GM18907 (cell line): ENCODE data around the gene SCYGR6.
"Not testable (repeated sequence)": the region's sequence is repeated elsewhere in the genome, so short reads cannot be mapped to it uniquely, and the experiment has no call there.

Experiments used
- ATAC-seq: cut with Tn5 transposase; IDR thresholded peaks from one replicate; pipeline ENCODE4 v1.9.1; 2021; ENCODE audit warnings: mild to moderate bottlenecking, moderate library complexity; ENCODE audit not compliant: unreplicated experiment

The SCYGR6 gene, protein sequence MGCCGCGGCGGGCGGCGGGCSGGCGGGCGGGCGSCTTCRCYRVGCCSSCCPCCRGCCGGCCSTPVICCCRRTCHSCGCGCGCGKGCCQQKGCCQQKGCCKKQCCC

DNA sequence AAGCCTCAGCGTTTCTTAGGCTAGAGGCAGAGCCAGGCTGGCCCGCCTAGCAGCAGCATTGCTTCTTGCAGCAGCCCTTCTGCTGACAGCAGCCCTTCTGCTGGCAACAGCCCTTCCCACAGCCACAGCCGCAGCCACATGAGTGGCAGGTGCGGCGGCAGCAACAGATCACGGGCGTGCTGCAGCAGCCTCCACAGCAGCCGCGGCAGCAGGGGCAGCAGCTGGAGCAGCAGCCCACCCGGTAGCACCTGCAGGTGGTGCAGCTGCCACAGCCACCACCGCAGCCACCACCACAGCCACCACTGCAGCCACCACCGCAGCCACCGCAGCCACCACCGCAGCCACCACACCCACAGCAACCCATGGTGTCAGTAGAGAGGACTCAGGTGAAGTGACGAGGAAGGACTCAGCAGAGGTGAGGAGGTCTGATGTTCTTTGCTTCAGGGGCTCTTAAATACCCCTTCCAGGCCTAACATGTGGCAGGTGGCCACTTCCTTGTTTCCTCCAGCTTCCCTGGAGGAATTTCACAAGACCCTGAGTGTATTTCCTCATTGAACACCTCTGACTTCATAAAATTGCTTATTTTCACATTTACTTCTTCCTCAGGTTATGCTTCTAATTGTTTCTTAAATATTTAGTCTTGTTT lies at the start of gene SCYGR6:
TSS of gene SCYGR6 (minus strand) at position 364 of the 646 bp plus-strand sequence. CDS start at position 364, 0 bp downstream.
- ATAC-seq = no peak

DNA sequence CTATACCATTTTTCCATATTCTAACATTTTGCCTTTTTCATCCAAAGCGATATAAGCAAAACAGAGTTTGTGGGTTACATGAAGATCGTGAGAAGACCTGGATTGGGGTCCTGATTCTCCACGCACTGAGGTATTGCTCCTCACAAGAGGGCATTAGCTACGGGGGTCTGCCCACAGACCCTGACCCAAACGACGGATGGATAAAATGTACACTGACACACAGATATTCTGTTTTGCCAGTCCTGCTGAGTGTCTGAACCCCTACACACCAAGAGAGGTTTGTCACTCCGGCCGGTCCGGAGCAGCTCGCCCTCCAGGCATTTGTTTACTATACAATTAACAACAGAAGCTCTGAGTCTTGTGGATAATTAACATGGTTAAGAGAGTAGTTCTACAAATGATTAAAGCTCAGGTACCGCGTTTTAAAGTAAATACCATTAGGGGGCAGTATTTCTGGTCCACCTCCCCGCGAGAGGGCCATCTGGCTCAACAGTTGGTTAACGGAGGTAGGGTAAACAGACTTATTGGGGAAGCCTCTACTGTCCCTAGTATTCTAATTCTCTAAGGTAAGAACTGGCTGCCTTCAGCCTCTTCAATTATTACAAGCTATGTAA lies 49.6 kb upstream of the SCYGR6 start:
- no peak for ATAC-seq

DNA sequence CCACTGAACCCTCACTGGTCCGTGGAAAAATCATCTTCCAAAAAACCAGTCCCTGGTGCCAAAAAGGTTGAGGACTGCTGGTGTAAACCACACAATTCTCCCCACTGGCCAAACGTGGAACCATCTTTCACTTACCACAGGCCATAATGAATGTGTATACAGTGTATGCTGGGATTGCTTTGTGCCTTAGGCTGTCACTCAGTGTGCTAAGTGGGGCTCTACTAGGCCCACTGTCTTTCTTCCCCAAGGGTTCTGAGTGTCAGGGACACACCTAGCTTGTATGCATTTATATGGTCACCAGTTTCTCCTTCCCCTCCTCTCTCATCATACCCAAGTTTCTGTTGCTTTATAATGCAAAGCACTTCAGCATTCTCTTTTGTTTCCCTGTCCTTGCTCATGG lies 48.4 kb upstream of the SCYGR6 start:
- ATAC-seq = no peak

DNA sequence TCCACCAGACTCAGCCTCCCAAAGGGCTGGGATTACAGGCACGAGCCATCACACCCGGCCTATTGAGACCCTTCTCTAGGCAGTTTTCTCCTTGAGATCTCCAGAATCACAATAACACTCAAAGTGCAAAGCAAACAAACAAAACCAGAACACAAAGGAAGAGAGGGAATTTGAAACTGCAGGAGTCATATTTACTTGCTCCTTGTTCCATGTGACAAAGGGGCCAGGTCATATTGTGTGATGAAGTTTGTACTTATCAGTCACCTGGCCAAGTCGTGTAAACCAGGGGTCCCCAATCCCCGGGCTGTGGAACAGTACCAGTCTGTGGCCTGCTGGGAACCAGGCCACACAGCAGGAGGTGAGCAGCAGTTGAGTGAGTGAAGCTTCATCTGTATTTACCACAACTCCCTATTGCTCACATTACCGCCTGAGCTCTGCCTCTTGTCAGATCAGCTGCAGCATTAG lies 47.7 kb upstream of the SCYGR6 start:
- no peak for ATAC-seq

DNA sequence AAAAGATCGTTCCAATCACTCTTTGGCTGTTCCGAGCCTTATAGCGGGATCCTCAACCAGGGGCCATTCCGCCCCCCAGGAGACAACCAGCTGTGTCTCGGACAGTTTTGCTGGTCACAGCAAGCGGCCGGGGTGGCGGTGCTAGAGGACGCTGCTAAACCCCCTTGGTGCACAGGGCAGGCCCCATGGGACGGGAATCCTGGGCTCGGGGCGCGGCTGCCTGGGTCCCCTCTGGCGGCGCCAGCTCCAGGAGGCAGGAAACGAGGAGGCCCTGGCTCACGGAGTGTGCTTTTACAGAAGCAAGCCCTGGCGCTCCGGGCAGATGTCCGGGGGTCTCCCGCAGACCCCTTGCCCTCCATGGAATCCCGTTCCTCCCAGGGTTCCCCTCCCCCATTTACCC lies 43.3 kb upstream of the SCYGR6 start:
- no peak for ATAC-seq

DNA sequence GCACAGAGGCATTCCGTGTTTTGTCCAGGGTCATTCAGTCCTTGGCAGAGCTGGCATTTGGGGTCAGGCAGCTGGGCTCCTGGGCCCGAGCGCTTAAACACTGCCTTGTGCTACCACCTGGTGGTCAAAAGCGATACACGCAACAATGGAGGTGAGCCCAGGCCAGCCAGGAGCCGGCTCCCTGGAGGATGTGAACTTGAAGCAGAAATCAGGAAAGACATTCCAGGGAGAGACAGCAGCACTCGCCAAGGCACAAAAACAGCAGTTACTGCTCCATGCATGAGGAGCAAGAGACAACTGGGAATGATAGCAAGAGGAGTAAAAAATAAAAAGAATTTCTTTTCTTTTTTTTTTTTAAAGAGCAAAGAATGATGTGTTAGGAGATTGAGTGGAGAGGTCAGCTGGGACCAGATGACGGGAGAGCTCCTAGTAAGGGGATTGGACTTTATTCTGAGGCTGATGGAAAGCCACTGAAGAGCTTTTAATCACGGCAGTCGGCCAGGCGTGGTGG lies 41.9 kb upstream of the SCYGR6 start:
- ATAC-seq = peak; percentile 99

DNA sequence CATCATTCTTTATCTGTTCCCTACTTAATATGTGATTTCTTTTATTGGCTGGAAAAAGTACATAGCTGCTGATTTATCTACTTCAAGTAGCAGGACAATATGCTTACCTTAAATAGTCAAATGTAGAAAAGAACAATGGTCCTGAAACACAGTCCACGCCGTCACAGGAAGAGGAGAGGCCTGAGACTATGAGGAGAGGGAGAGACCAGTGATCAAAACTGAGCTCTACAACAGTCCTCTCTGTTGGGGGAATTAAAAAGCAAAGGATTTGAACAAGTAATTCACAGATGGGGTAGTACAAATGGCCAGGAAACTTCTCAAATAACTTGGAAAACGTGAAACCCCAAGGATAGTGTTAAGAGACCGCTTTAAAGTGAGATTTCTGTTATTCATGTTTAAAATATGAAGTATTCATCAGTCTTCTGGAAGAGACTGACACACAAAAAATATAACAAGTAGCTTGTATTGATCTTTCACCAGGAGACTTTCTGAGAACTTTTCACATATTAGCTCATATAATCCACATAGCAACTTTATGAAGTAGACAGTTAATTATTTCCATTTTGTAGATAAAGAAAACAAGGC lies 41.3 kb upstream of the SCYGR6 start:
- no peak for ATAC-seq

DNA sequence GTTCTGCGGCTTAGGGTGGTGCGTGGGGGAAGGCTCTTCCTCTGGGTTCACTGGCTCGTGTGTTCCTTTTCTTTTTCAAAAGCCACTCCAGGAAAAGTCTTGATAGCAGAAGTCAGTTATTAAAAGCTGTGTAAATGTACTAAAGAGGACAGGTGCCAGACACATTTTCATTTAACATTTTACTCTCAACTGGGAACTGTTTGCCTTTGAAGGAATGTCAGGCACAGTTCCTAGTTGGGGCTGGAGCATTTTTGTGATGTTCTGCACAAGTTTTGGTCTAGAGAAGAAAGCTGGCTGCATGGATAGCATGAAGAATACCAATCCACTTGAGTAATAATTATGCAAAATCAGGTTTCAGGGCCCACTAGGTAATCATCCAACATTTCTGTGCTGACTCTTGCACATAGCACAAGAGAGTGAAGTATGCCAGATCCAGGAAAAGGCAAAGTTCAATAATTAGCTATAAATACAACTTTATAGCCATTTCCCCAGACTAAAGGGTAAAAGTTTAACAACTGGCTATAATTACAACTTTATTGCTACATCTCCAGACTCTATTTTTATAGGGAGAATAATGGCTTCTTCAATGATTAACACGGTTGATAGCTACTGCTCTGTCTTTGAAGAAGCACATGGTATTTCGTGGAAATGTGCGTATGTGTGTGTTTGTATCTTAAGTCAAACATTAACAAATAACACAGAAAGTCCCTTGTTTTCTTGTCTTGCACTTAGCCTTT lies 37.4 kb upstream of the SCYGR6 start:
- ATAC-seq = no peak

DNA sequence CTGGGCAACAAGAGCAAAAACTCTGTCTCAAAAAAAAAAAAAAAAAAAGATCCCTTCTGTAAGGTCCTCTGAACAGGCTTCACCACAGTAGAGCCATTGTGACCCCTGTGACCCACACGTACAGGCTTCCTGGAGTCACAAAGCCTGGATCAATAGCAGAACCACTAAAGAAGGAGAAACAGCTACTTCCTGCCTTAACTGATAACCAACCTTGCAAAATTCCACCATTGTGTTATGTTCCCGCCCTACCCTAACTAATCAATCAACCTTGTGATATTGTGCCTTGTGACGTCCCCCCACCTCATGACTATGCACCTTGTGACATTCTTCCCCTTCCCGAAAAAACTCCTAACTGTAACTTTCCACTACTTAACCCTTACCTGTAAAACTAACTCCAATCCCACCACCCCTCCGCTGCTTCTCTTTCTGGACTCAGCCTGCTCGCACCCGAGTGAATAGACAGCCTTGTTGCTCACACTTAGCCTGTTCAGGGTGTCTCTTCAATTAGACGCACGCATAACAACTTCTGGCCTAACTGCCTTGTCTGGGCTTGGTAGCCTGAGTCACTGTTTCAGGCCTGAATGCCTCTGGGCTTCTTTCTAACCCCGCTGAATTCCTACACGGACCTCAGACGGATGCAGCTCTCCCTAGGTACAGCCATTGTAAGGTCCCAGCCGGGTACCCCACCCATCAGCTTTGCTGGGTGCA lies 35.0 kb upstream of the SCYGR6 start:
- ATAC-seq = no peak

DNA sequence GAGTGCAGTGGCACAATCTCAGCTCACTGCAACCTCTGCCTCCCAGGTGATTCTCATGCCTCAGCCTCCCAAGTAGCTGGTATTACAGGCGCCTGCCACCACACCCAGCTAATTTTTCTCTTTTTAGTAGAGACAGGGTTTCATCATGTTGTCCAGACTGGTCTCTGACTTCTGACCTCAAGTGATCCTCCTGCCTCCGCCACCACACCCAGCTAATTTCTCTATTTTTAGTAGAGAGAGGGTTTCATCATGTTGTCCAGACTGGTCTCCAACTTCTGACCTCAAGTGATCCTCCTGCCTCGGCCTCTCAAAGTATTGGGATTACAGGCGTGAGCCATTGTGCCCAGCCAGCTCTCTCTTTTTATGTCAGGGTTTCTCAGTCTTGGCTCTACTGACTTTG lies 31.7 kb upstream of the SCYGR6 start:
- ATAC-seq = not testable (repeated sequence)

DNA sequence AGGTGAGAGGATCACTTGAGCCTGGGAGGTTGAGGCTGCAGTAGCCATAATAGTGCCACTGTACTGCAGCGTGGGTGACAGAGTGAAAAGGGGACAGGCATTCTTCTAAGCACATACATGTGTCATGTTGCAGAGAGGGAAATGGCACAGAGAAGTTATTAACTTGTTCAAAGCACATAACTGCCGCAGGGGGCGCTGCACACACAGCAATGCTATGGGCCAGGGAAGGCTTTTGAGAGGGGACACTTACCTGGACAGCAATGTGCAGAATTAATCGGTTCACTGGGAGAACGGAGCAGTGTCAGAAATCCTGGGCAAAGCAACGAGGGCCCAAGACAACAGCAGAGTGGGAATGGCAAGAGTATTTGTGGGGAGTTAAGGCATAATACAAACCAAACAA lies 23.5 kb upstream of the SCYGR6 start:
- no peak for ATAC-seq

DNA sequence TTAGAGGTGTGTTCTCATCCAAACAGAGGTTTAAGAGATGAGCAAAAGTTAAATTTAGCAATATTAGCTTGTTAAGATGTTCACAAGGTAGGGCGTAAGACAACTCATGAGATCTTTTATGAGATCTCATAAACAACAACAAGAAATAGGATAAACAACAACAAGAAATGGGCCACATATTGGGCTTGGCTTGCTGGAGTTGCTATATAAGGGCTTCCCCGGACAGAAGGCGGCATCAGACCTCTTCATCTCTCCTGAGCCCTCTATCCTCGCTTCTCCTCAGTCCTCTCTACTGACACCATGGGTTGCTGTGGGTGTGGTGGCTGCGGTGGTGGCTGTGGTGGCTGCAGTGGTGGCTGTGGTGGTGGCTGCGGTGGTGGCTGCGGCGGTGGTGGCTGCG lies 21.0 kb upstream of the SCYGR6 start, which contains the start of gene SCYGR8:
TSS of gene SCYGR8 (plus strand) at position 301 of the 400 bp plus-strand sequence. CDS start at position 301, 0 bp downstream.
- no peak for ATAC-seq

DNA sequence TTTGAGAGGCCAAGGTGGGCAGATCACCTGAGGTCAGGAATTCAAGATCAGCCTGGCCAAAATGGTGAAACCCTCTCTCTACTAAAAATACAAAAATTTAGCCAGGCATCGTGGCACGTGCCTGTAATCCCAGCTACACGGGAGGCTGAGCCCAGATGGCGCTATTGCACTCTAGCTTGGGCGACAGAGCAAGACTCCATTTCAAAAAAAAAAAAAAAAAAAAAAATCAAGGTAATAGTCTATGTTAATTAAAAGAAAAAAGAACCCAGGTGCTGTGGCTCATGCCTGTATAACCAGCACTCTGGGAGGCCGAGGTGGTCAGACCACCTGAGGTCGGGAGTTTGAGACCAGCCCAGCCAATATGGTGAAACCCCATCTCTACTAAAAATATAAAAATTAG lies 16.1 kb upstream of the SCYGR6 start:
- not testable (repeated sequence) for ATAC-seq

DNA sequence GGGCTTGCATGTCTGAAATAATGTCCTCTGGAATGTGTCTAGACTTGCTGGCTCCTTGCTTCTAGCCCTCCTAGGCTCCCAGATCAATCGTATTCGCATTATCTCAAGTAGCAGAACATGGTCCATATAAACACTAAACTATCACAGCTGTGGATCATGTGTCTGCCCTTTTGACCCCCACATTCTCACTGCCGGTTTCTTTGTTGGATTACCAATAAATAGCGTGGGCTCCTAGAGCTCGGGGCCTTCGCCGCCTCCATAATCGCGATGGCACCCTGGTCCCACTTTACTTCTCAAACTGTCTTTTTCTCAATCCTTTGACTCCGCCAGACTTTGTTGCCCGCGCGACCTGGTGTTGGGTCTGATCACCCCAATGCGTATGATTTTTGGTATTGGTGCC lies 14.8 kb upstream of the SCYGR6 start:
- ATAC-seq = no peak

DNA sequence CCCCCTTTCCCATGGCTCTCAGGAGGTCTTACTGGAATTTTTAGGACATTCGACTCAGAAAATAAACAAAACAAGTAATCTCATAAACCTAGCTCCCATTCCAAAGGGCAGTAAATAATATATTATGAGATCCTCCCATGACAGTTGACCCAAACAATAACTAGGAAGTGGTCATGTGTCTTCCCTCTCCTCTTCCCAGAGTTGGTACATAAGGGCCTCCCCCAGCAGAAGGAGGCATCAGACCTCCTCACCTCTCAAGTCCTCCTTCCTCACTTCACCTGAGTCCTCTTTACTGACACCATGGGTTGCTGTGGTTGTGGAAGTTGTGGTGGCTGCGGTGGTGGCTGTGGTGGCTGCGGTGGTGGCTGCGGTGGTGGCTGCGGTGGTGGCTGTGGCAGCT lies 3.5 kb upstream of the SCYGR6 start, which contains the start of gene SCYGR7:
TSS of gene SCYGR7 (plus strand) at position 301 of the 400 bp plus-strand sequence. CDS start at position 301, 0 bp downstream.
- ATAC-seq = no peak

DNA sequence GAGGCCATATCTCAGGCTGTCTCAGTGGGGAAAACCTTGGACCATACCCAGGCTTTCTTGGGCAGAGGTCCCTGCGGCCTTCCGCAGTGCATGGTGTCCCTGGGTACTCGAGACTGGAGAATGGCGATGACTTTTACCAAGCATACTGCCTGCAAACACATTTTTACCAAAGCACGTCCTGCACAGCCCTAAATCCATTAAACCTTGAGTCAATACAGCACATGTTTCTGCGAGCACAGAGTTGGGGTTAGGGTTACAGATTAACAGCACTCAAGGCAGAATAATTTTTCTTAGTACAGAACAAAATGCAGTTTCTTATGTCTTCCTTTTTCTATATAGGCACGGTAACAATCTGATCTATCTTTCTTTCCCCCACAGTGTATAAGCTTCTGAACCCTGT lies 1.7 kb downstream of the SCYGR6 start:
- not testable (repeated sequence) for ATAC-seq

DNA sequence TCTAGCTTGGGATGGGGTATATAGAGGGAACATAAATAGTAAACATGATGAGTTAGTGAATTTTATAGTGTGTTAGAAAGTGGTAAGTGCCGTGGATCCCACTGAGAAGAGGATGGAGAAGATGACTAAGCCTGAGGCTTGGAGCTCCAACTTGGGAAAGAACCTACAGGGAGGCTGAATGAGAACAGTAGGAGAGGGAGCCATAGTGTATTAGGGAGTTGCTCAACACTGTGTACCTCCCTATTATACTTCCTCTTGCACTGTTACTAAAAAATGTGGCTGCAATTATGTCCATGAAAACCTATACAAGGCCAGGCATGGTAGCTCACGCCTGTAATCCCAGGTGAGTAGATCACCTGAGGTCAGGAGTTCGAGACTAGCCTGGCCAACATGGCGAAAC lies 3.9 kb downstream of the SCYGR6 start:
- ATAC-seq = no peak

DNA sequence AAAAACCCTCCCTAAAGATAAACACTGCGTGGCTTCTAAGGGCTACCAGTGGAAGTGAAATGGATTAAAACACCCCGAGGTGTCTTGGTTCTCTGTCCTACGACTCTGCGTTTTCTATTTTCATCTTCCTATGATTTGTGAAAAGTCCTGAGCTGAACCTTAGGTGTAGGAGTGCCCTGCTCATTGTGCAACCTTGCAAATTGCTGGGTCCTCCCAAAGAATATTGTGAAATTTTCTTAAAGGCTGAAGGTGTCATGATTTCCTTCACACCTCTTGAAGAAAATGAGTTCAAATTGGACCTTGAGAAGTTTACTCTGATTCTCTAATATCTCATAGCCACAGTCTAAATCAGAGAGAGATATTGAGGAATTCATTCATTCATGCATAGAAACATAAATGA lies 4.9 kb downstream of the SCYGR6 start:
- no peak for ATAC-seq

DNA sequence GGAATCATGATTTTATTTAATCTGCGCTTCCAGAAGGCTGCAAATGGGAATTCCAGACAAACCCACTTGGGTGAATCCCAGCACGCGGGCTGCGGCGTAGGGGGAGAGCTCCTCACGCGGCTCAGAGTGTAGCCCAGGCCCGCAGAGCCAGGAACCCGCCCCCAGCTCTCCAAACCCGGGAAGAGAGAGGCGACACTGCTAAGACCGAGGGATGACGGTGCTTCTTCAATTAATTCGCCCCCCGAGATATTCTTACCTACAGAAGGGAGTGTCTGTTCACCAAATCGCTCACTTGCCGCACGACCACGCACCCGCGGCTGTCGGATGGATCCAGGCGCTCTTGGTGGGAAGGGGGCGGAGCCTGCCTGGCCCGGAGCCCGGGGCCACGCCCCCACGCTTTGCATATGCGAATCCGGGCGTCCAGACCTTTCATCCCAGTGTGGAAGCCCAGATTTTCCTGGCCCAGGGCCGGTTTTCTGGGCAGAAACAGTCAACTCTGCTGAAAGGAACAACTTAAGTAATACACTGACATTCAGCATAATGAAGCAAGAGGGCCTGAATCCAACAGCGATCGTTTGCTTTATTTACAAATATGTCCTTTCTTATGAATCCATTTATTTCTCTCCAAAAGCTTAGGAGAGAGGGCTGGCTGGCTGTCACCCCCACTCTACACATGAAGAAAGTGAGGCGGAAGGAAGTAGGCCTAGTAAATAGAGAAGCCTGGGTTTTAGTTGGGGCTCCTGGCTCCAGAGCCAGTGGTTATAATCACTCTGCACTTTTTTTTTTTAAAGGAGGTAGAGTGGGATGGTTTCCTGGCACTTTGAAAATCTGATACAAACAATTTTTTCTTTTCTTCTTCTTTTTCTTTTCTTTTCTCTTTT lies 6.6 kb downstream of the SCYGR6 start, which contains the start of gene SLC19A3:
TSS of gene SLC19A3 (minus strand) at position 342 of the 881 bp plus-strand sequence. CDS start 15,710 bp downstream, outside the sequence.
- ATAC-seq = no peak
